Keratinocyte (primary cell): ENCODE data around the gene C4orf50. TPM values are rescaled to one million over a fixed set of nuclear protein-coding genes. Genes with fewer than 3 reads are reported as not detected.

Source experiments
- DNase-seq: peaks from one replicate; pipeline ENCODE4 v3.0.0-alpha.2; 2011; ENCODE audit warnings: low read depth, missing footprints, low spot score
- FAIRE-seq: peaks from 2 replicates; lab custom pipeline; 2011; peaks lifted over from hg19 to GRCh38; lab: Jason Lieb, UNC
- H2AFZ ChIP-seq: 2 replicates; pipeline ENCODE4 v1.6.0; 2012; ENCODE audit warnings: low read length, control low read depth, inconsistent platforms; ENCODE audit not compliant: control insufficient read depth
- H3K27ac ChIP-seq: 2 replicates; pipeline ENCODE4 v1.5.1; 2011; ENCODE audit warnings: low read length; ENCODE audit not compliant: control insufficient read depth, insufficient read depth
- H3K27me3 ChIP-seq: 3 replicates; pipeline ENCODE4 v1.6.0; 2011; ENCODE audit warnings: low read length; ENCODE audit not compliant: control insufficient read depth, insufficient read depth; ENCODE audit errors: extremely low read depth
- H3K36me3 ChIP-seq, 2 experiments: 2 replicates in 1 of 2; 3 replicates in 1 of 2; pipeline ENCODE4 v1.5.1; 2011; ENCODE audit warnings: low read length in 2 of 2, mild to moderate bottlenecking in 1 of 2; ENCODE audit not compliant: control insufficient read depth in 2 of 2, insufficient read depth in 2 of 2; ENCODE audit errors: extremely low read depth in 1 of 2
- H3K4me1 ChIP-seq: 3 replicates; pipeline ENCODE4 v1.5.1; 2011; ENCODE audit warnings: low read length; ENCODE audit not compliant: control insufficient read depth, insufficient read depth; ENCODE audit errors: extremely low read depth
- H3K4me2 ChIP-seq: 3 replicates; pipeline ENCODE4 v1.6.0; 2011; ENCODE audit warnings: low read depth, low read length; ENCODE audit not compliant: control insufficient read depth, insufficient read depth; ENCODE audit errors: extremely low read depth
- H3K4me3 ChIP-seq, 3 experiments: fragments of 200-600 bp in 1 of 3; sonication (generic) in 1 of 3; 2 replicates in 2 of 3; 3 replicates in 1 of 3; pipeline ENCODE4 v1.5.1; 2011 to 2016; ENCODE audit warnings: low read length in 3 of 3, mild to moderate bottlenecking in 3 of 3, control low read depth in 2 of 3, inconsistent platforms in 1 of 3, low read depth in 1 of 3, mixed read lengths in 1 of 3, mixed run types in 1 of 3, moderate library complexity in 1 of 3; ENCODE audit not compliant: control insufficient read depth in 2 of 3, insufficient read depth in 2 of 3; ENCODE audit errors: extremely low read depth in 1 of 3
- H3K79me2 ChIP-seq: 2 replicates; pipeline ENCODE4 v1.6.0; 2012; ENCODE audit warnings: low read length; ENCODE audit not compliant: control insufficient read depth, insufficient read depth
- H3K9ac ChIP-seq: 3 replicates; pipeline ENCODE4 v1.6.0; 2011; ENCODE audit warnings: low read length; ENCODE audit not compliant: control insufficient read depth, insufficient read depth; ENCODE audit errors: extremely low read depth
- H3K9me1 ChIP-seq: 3 replicates; pipeline ENCODE4 v1.6.0; 2011; ENCODE audit warnings: low read length; ENCODE audit not compliant: control insufficient read depth, insufficient read depth; ENCODE audit errors: extremely low read depth
- H3K9me3 ChIP-seq: 2 replicates; pipeline ENCODE4 v1.5.1; 2012; ENCODE audit warnings: low read depth, low read length; ENCODE audit not compliant: control insufficient read depth
- H4K20me1 ChIP-seq: 3 replicates; pipeline ENCODE4 v1.6.0; 2011; ENCODE audit warnings: low read length; ENCODE audit not compliant: control insufficient read depth, insufficient read depth; ENCODE audit errors: extremely low read depth
- CTCF ChIP-seq, 3 experiments: IDR thresholded peaks in 1 of 3; conservative IDR thresholded peaks in 1 of 3; optimal IDR thresholded peaks in 1 of 3; 2 replicates in 2 of 3; 3 replicates in 1 of 3; pipeline versions ENCODE3 to v1.5.1; 2011; ENCODE audit warnings: low read length in 3 of 3, mild to moderate bottlenecking in 3 of 3, moderate library complexity in 2 of 3, control low read depth in 1 of 3, inconsistent platforms in 1 of 3; ENCODE audit not compliant: insufficient read depth in 2 of 3; ENCODE audit errors: extremely low read depth in 1 of 3
- EZH2 ChIP-seq: IDR thresholded peaks from one replicate; pipeline ENCODE4 v1.6.1; 2012; ENCODE audit warnings: inconsistent platforms, mild to moderate bottlenecking, low read length, moderate library complexity
- dilution Hi-C: fragments of 300-500 bp; cut with MboI; formaldehyde crosslinking; loops from one replicate; pipeline ENCODE4 v1.7.0; 2020; ENCODE audit warnings: low sequenced_read_pairs; ENCODE audit not compliant: extremely low pct_ligation_motif_present
- polyA plus RNA-seq, 5 experiments: library from polyadenylated mRNA; depleted of rRNA in 3 of 5; stranded (reverse) in 3 of 5; stranded (forward) in 1 of 5; unstranded in 1 of 5; fragments of >200 nt; gene quantifications; 1 replicate in 1 of 5; 2 replicates in 3 of 5; 3 replicates in 1 of 5; pipeline versions ENCODE4 v1.2.1 to v1.2.3, GENCODE V29; 2011 to 2012; ENCODE audit warnings: missing spikeins in 2 of 5, low read depth in 1 of 5, low replicate concordance in 1 of 5

The C4orf50 gene
- polyA plus RNA-seq, 1 donor (not counting 4 experiments of a cell fraction or from before 2014, with no cell fraction given): not detected

DNA sequence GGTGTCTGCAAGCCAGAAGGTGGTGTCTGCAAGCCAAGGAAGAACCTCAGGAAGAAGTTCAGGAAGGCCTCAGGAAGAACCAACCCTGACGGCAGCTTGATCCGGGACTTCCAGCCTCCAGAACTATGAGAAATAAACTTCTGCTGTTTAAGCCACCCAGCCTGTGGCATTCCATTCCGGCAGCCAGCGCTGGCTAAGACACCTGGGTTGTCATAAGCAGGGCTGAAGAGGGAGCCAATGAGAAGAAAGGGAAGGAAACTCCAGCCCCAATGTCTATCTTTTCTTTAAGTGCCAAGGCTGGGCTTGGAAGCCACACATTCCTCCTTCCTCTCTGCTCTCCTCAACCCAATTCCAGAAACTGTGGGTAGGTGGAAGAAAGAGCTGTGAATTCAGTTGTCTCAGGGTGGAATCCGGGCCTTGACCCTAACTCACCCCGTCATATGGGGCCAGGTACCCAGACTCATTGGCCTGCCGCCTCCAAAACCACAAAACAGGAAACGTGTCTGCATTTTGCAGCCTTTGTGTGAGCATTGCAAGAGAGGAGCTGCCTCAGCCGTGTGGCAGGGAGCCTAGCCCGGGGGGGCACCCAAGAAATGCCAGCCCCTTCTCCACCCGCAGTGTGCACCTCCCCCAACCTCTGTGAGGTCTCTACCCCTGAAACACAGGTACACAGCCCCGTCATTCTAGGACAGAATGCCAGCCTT, 152.2 kb downstream of the C4orf50 start:
- Histone ChIP-seq H3K27me3 (peaks cover 6% of the 10 kb centered on the region), H3K79me2 (no peaks in the 10 kb centered on the region), H3K4me3 (no peak overlapping the region), H2AFZ (no peak overlapping the region), H3K27ac (no peak overlapping the region), H3K36me3 (no peaks in the 10 kb centered on the region), H3K4me1 (peaks cover 3% of the 10 kb centered on the region), H4K20me1 (no peaks in the 10 kb centered on the region), H3K9me3 (no peaks in the 10 kb centered on the region), H3K9ac (no peak overlapping the region), H3K4me2 (no peak overlapping the region), H3K9me1 (no peaks in the 10 kb centered on the region)
- TF ChIP-seq EZH2 (no peak), CTCF (optimal IDR thresholded peaks at IDR 0.05 in 1 of 3, IDR thresholded peaks at IDR 0.05 in 1 of 3, conservative IDR thresholded peaks at IDR 0.05 in 1 of 3; ENCODE audit: extremely low read depth in 1 of 3, insufficient read depth in 2 of 3, low read length in 3 of 3) (no peak)
- dilution Hi-C loops: no loop called here
- DNase-seq (no peak), FAIRE-seq (no peak)

GRCh38 chr4:5863461-5864113, 154.6 kb downstream of the C4orf50 start:
- Histone ChIP-seq H4K20me1 (no peaks in the 10 kb centered on the region), H3K27ac (no peak overlapping the region), H3K9ac (no peak overlapping the region), H3K9me3 (no peaks in the 10 kb centered on the region), H3K36me3 (no peaks in the 10 kb centered on the region), H3K9me1 (no peaks in the 10 kb centered on the region), H2AFZ (no peak overlapping the region), H3K4me2 (no peak overlapping the region), H3K79me2 (no peaks in the 10 kb centered on the region), H3K4me1 (peaks cover 3% of the 10 kb centered on the region), H3K27me3 (peaks cover 6% of the 10 kb centered on the region), H3K4me3 (no peak overlapping the region)
- TF ChIP-seq EZH2 (no peak), CTCF (optimal IDR thresholded peaks at IDR 0.05 in 1 of 3, IDR thresholded peaks at IDR 0.05 in 1 of 3, conservative IDR thresholded peaks at IDR 0.05 in 1 of 3; ENCODE audit: extremely low read depth in 1 of 3, insufficient read depth in 2 of 3, low read length in 3 of 3) (no peak)
- peak; percentile 66 for DNase-seq
- dilution Hi-C loops: no loop called here
- FAIRE-seq: peak; percentile 84
